Psoas muscle (tissue), 8 donors: ENCODE measurements around the gene ADAMTS13. TPM values are rescaled to one million over a fixed set of nuclear protein-coding genes. Genes with fewer than 3 reads are reported as not detected.

Experiments used
- ATAC-seq, 4 donors: fragments of 200-7000 bp; cut with Tn5 transposase; one replicate each; pipeline ENCODE4 v1.9.1; 2020; ENCODE audit warnings: moderate library complexity in 3 of 4, mild to moderate bottlenecking in 2 of 4
- DNase-seq, 2 donors: peaks; one replicate each; pipeline ENCODE4 v3.0.0-alpha.2; 2020
- H3K27ac ChIP-seq: fragments of 200-600 bp; one replicate; pipeline ENCODE4 v1.8.0; 2022
- H3K27me3 ChIP-seq, 3 donors: fragments of 200-600 bp in 1 of 3; one replicate each; pipeline versions ENCODE4 v1.6.1 to v1.8.0; 2013 to 2022; ENCODE audit warnings: low read length in 2 of 3, mild to moderate bottlenecking in 2 of 3, moderate library complexity in 1 of 3; ENCODE audit not compliant: insufficient read depth in 3 of 3
- H3K36me3 ChIP-seq, 2 donors: fragments of 200-600 bp in 1 of 2; one replicate each; pipeline versions ENCODE4 v1.6.1 to v1.8.0; 2013 to 2022; ENCODE audit warnings: low read depth in 1 of 2, mild to moderate bottlenecking in 1 of 2, moderate library complexity in 1 of 2; ENCODE audit not compliant: insufficient read depth in 1 of 2
- H3K4me1 ChIP-seq: fragments of 200-600 bp; one replicate; pipeline ENCODE4 v1.8.0; 2022
- H3K4me3 ChIP-seq: fragments of 200-600 bp; one replicate; pipeline ENCODE4 v1.8.0; 2022; ENCODE audit warnings: mild to moderate bottlenecking
- H3K9me3 ChIP-seq: fragments of 200-600 bp; one replicate; pipeline ENCODE4 v1.8.0; 2022
- CTCF ChIP-seq: fragments of 200-600 bp; IDR thresholded peaks from one replicate; pipeline ENCODE4 v1.8.0; 2022; ENCODE audit warnings: antibody characterized with exemption
- WGBS, 3 donors: extraction: QIAGEN DNeasy Blood & Tissue Kit; methylation state at CpG; one replicate each; pipeline versions ENCODE4 v1.1.6 to v1.1.7; 2013; 5-methylcytosine and 5-hydroxymethylcytosine counted together
- intact Hi-C, 2 donors: fragments of 100-400 bp; cut with DNase I; formaldehyde crosslinking; loops; one replicate each; pipeline versions ENCODE4 v1.11.0 to v1.14.2; 2022
- polyA plus RNA-seq, 3 donors: library from polyadenylated mRNA; stranded (reverse); fragments of 200-250 nt; gene quantifications; one replicate each; pipeline ENCODE4 v1.2.3, GENCODE V29; 2013
- total RNA-seq, 4 donors: library from RNA; stranded (reverse); fragmentation: NEBNext Ultra II Directional in 2 of 4; extraction: Animal tissue kit (Norgen Biotek cat#: 25700) in 2 of 4; gene quantifications; one replicate each; pipeline versions ENCODE4 v1.2.1 to v1.2.4, GENCODE V29; 2021 to 2023
- donor health status: healthy with polysubstance abuse.
- donor health status: DM: no; HTN: no; CAD: no; lungs with moderate emphysema.
- donor health status: Bipolar disorder and iron deficiency.
- donor health status: healthy.
- donor health status: DM: yes; HTN: yes; CAD: no.
- donor health status: DM: no; HTN: no; CAD: no.
- donor health status: DM: no; HTN: no; CAD: no.
- donor health status: DM: yes; HTN: yes; CAD: no.

ADAMTS13 gene
- total and polyA plus RNA-seq, 7 donors = 0.73 to 6.7 (median 2.5) TPM

GRCh38 chr9:133396952-133397351, 25.2 kb upstream of the ADAMTS13 start:
- peaks cover 0 to 7% of the 10 kb centered on the region in 2 donors for H3K36me3 ChIP-seq
- H3K27me3 ChIP-seq = peaks cover 0 to 24% (median 8%) of the 10 kb centered on the region in 3 donors
- no peaks in the 10 kb centered on the region for H3K9me3 ChIP-seq
- no peak overlapping the region for H3K27ac ChIP-seq
- DNase-seq (no peak), ATAC-seq (peak in 1 of 4 donors; percentile 36)
- no peak overlapping the region for H3K4me3 ChIP-seq
- intact Hi-C loops = no loop called here
- WGBS, 3 donors = 20 to 30% (median 21%) methylated on average over 14 of the region's 14 CpGs
- H3K4me1 ChIP-seq = no peaks in the 10 kb centered on the region
- no peak for TF ChIP-seq CTCF

- no peak for DNase-seq
- peak in 1 of 4 donors; percentile 17 for ATAC-seq
- no peak for TF ChIP-seq CTCF
- intact Hi-C loops = no loop called here
- Histone ChIP-seq H3K27me3 (peaks cover 0 to 24% (median 8%) of the 10 kb centered on the region in 3 donors), H3K4me3 (no peak overlapping the region), H3K36me3 (peaks cover 0 to 11% of the 10 kb centered on the region in 2 donors), H3K27ac (no peak overlapping the region), H3K9me3 (no peaks in the 10 kb centered on the region), H3K4me1 (no peaks in the 10 kb centered on the region)
- WGBS, 3 donors = 72 to 77% (median 72%) methylated on average over 6 of the region's 6 CpGs
Measured at GRCh38 chr9:133397370-133397769, 24.8 kb upstream of the ADAMTS13 start.

- Histone ChIP-seq H3K27ac (no peak overlapping the region), H3K4me1 (no peaks in the 10 kb centered on the region), H3K36me3 (peaks cover 0 to 15% of the 10 kb centered on the region in 2 donors), H3K27me3 (peaks cover 0 to 24% (median 8%) of the 10 kb centered on the region in 3 donors), H3K4me3 (no peak overlapping the region), H3K9me3 (no peaks in the 10 kb centered on the region)
- intact Hi-C loops = no loop called here
- TF ChIP-seq CTCF = no peak
- ATAC-seq (no peak), DNase-seq (no peak)
- 47 to 55% (median 49%) methylated on average over 9 of the region's 9 CpGs for WGBS, 3 donors
Measured at GRCh38 chr9:133397895-133398294, 24.3 kb upstream of the ADAMTS13 start.

GRCh38 chr9:133400292-133400691, 21.9 kb upstream of the ADAMTS13 start:
- Histone ChIP-seq H3K36me3 (peaks cover 0 to 21% of the 10 kb centered on the region in 2 donors), H3K27me3 (peaks cover 0 to 12% (median 4%) of the 10 kb centered on the region in 3 donors), H3K4me3 (no peak overlapping the region), H3K27ac (no peak overlapping the region), H3K9me3 (no peaks in the 10 kb centered on the region), H3K4me1 (peaks cover 5% of the 10 kb centered on the region)
- ATAC-seq (no peak), DNase-seq (no peak)
- TF ChIP-seq CTCF = no peak
- 82 to 89% (median 83%) methylated on average over 8 to 12 of the region's 12 CpGs for WGBS, 3 donors
- intact Hi-C loops = loop anchor here in 1 of 2 donors (5.0 kb wide), 1 partner anchor 213 kb away; no protein-coding TSS in a partner anchor

GRCh38 chr9:133401588-133401987, 20.6 kb upstream of the ADAMTS13 start:
- 86 to 92% (median 90%) methylated on average over 6 of the region's 6 CpGs for WGBS, 3 donors
- Histone ChIP-seq H3K27me3 (peaks cover 0 to 2% (median 2%) of the 10 kb centered on the region in 3 donors), H3K4me3 (no peak overlapping the region), H3K27ac (no peak overlapping the region), H3K9me3 (no peaks in the 10 kb centered on the region), H3K4me1 (peaks cover 17% of the 10 kb centered on the region), H3K36me3 (peaks cover 0 to 29% of the 10 kb centered on the region in 2 donors)
- no peak for DNase-seq
- no peak for ATAC-seq
- no peak for TF ChIP-seq CTCF
- intact Hi-C loops = loop anchor here in 1 of 2 donors (5.0 kb wide), 1 partner anchor 214 kb away; no protein-coding TSS in a partner anchor
